ENCODE results near the gene NR2F1. TPM values are rescaled to one million over a fixed set of nuclear protein-coding genes. Genes with fewer than 3 reads are reported as not detected.
A peak's percentile ranks its signal among the peaks of the same experiment; 100 is the strongest.

The NR2F1 gene
- total RNA-seq, 4 donors from 2014 or later: 1.9 to 26.3 (median 3.7) TPM

GRCh38 chr5:93586736-93587596 is 3.9 kb downstream of the NR2F1 start:
- DNase-seq: no peak
- Histone ChIP-seq H3K27ac (peak overlapping the region; percentile 15 to 89 (median 82)), H3K27me3 (peaks cover 0 to 85% (median 18%) of the 10 kb centered on the region in 4 donors), H3K4me1 (peaks cover 7 to 61% (median 18%) of the 10 kb centered on the region in 3 donors), H3K4me3 (peak overlapping the region; percentile 16 to 76 (median 56)), H3K36me3 (no peaks in the 10 kb centered on the region), H3K9me3 (no peaks in the 10 kb centered on the region)
- WGBS, 2 donors: 42 to 55% methylated on average over 11 of the region's 11 CpGs
- intact Hi-C loops (cut with DNase I): loop anchor here (10.0 kb wide), 1 partner anchor 218 kb away; no protein-coding TSS in a partner anchor
- no peak for TF ChIP-seq POLR2A (IDR thresholded peaks at IDR 0.05)
- TF ChIP-seq CTCF (IDR thresholded peaks at IDR 0.05): no peak

- TF ChIP-seq CTCF (IDR thresholded peaks at IDR 0.05): no peak
- intact Hi-C loops (cut with DNase I): loop anchor here (10.0 kb wide), 1 partner anchor 217 kb away; no protein-coding TSS in a partner anchor
- Histone ChIP-seq H3K4me1 (peaks cover 7 to 53% (median 17%) of the 10 kb centered on the region in 3 donors), H3K27ac (peak overlapping the region; percentile 15 to 89 (median 82)), H3K4me3 (peak overlapping the region; percentile 16 to 76 (median 56)), H3K9me3 (no peaks in the 10 kb centered on the region), H3K36me3 (no peaks in the 10 kb centered on the region), H3K27me3 (peaks cover 0 to 82% (median 17%) of the 10 kb centered on the region in 4 donors)
- DNase-seq: no peak
- WGBS, 2 donors: 33 to 64% methylated on average over 34 to 41 of the region's 59 CpGs
These were observed 4.8 kb downstream of the NR2F1 start for GRCh38 chr5:93587597-93588351.

- peaks cover 0 to 5% (median 0%) of the 10 kb centered on the region in 3 donors for H3K36me3 ChIP-seq
- intact Hi-C loops (cut with DNase I): loop anchor here (10.0 kb wide), 1 partner anchor 216 kb away; no protein-coding TSS in a partner anchor
- no peak for DNase-seq
These were observed 5.5 kb downstream of the NR2F1 start for GRCh38 chr5:93588352-93589151.

More at GRCh38 chr5:93588352-93589151, 5.5 kb downstream of the NR2F1 start:
- TF ChIP-seq CTCF (IDR thresholded peaks at IDR 0.05) (no peak), POLR2A (IDR thresholded peaks at IDR 0.05) (no peak)
- no peaks in the 10 kb centered on the region for H3K9me3 ChIP-seq
- peak overlapping the region; percentile 15 to 89 (median 82) for H3K27ac ChIP-seq
- H3K4me3 ChIP-seq: peak overlapping the region in 3 of 4 donors; percentile 51 to 76 (median 62)
- peaks cover 0 to 82% (median 15%) of the 10 kb centered on the region in 4 donors for H3K27me3 ChIP-seq
- 52% methylated on average over 24 to 35 of the region's 78 CpGs for WGBS, 2 donors
- H3K4me1 ChIP-seq: peaks cover 1 to 46% (median 9%) of the 10 kb centered on the region in 3 donors

Measured in esophagus squamous epithelium (tissue), 5 donors.